Measurements from ENCODE around the gene HVCN1.
A peak's percentile ranks its signal among the peaks of the same experiment; 100 is the strongest.
"Not testable (repeated sequence)": the region's sequence is repeated elsewhere in the genome, so short reads cannot be mapped to it uniquely, and the experiment has no call there.

HVCN1 gene

DNA sequence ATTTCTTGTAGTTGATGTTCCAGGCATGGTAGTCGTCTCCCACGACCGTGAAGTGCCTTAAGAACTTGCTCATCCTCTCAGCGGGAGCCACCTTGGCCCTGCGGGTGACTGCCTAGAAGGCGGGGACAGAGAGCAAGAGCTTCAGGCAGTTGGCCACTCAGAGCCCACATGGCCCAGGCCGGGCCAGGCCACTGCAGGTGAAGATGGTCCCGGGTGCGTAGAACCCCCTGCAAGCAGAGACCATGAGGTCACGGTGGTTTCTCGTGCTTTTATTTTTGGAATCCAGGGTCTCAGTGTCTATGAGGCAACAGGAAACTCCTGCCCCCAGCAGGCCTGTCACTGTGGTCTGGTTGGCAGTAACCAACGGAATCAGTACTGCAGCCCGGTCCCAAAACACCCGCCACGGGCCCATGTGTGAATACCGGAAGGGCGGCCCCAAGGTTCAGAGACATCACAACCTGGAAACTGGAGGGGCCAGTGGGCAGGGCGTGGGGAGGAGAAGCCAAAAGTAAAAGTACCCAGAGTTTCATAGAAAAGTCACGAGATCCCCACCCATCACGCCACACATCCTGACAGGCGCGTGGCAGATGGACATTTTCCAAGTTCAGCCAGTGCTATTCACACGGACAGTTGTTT is 27.5 kb downstream of the HVCN1 start:
- DNase-seq, result peak; percentile 55 to 82 (median 72)

DNA sequence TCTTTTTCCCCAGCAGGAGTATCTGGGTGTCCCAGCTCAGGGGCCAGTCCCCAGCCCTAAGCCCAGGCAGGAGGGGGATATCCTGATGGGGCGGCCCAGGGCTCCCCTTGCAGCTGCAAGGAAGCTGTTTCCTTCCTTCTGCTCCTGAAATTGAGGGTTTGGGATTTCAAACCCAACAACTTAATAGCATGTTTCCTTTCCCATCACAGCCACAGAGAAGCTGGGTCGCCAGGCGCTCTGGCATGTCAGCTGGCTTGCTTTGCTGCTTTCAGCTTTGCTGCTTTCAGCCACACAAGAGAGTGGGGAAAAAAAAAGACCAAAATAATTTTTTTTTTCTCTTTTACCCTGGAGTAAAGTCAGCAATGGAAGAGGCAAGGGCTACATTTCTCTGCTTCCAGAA is 30.0 kb downstream of the HVCN1 start:
- DNase-seq, result no peak

DNA sequence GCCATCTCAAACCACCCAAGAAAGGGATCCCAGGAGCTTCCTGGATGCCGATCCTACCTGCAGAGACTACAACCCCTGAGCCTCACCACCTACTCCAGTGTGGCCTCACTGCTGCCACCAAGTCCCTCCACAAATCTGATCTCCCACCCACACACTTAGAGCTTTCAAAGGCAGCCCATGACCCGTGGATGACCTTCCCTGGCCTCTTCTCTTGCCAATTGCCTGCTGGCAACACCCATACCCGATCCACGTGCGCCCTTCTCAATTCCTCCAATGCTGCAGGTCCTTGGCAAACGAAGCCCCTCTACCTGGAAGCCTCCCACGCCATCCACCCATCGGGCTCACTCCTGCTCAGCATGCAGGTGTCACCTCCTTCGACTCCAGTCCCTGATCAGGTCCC is 30.7 kb downstream of the HVCN1 start:
- DNase-seq, result no peak

DNA sequence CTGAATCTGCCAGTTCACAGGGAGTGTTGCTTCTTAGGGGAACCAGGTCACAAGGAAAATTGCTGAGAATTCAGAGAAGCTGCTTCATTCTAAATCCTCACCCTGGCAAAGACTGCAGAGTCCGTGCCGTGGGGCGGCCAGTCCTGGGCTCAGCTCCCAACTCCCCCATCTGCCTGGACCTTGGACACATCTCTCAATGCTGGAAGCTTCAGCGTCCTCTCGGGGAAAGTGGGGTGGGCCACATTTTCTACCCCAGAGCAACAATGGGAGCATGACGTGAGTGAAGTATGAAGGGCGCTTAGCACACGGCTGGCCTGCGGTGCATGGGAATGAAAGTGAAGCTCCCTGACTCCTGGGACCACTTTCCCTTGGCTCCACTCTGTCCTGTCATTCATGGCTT is 31.2 kb downstream of the HVCN1 start:
- DNase-seq, result no peak

DNA sequence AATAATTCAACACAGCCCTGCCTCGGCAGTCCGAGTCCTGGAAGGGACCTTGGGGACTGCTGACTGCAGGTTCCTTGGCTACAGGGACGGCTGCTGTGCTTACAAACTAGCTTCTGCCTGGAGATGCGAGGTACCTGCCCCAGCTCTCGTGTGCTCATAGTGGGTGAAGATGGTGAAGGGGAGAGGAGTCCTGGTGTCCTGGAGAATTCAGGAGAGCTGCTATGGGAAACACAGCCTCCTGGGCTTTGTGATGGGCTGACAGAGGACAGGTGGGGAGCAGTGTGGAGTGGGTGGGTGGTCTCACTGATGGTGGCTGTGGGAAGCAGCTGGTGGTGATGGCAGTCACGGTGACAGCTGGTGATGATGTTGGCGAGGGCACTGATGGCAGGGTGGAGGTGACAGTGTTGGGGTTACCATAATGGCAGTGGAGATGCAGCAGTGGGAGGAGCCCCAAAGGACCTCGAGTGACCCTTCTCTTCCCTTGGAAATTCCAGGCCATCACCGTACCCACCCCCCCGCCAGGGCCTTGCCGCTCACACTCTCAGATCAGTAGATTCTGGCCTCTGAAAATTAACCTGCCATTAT is 32.8 kb downstream of the HVCN1 start:
- DNase-seq, result no peak

DNA sequence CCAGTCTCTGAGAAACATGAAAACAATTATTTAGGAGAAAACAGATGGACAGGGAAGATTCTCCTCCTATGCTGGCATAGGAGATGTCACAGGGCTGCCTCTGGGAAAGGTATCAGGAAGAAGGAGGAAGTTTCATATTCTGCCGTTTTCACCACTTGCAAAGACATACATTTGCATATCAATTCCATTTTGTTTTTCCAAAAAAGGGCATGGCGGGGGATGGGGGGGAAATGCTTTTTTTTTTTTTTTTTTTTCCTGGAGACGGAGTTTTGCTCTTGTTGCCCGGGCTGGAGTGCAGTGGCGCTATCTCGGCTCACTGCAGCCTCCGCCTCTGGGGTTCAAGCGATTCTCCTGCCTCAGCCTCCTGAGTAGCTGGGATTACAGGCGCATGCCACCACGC is 34.7 kb downstream of the HVCN1 start:
- not testable (repeated sequence) for DNase-seq

DNA sequence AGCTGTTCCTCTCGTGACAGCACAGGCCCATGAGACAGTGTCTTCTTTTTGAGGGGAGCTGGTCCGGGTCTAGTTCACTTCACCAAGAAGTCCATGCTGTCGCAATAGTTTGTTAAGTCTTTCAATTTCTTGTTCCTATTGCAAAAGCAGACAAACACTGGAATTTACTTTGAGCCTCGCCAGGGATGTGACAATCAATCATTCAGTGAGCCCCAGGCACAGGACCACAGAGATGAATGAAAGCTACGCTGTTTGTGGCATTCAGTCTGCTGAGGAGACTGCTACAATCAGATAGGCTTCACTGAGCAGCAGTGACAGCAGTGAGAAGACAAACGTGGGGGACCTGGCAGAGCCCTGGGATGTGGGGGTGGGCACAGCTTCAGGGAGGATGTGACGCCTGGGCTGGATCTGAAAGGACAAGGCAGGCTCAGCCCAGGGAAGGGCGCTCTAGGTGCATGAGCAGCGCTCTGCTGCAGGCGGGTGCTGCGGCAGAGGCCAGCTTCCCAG is 39.5 kb downstream of the HVCN1 start:
- DNase-seq, result peak; percentile 45 to 64 (median 53)

DNA sequence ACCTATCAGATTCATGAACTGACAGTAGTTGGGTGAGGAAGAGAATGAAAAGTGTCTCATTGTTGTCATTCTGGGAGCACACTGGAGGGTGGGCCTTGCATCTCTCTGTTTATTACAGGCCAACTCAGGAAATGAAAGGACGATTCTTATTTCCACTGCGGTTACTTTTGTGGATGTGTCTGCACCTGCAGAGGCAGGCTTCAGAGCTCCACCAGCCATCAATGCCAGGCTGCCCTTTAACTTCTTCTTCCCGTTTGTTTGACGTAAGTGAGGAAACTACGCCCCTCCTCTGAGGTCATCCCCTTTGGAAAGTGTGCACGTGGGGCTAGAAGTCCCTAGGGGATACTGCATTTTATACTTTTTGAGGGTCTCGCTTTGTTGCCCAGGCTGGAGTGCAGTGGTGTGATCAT is 41.3 kb downstream of the HVCN1 start:
- peak; percentile 56 to 63 (median 58) for DNase-seq

DNA sequence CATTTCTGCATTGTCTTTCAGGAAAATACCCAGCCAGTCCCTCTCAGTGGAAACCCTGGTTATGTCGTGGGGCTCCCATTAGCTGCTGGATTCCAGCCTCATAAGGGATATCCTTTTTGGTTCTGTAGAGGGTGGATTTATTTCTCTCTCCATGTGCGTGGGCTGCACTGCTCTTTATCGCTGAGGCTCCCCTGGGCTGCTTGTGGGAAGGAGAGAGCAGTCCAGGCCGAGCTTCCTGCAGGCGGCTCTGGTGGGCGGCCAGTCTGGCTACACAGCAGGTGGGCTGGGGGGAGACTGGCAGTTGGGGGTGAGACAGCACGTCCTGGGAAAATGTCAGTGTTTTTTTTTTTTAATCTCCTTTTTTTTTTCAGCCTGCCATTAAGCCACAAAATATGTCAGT is 47.4 kb downstream of the HVCN1 start:
- peak; percentile 44 to 57 (median 55) for DNase-seq

DNA sequence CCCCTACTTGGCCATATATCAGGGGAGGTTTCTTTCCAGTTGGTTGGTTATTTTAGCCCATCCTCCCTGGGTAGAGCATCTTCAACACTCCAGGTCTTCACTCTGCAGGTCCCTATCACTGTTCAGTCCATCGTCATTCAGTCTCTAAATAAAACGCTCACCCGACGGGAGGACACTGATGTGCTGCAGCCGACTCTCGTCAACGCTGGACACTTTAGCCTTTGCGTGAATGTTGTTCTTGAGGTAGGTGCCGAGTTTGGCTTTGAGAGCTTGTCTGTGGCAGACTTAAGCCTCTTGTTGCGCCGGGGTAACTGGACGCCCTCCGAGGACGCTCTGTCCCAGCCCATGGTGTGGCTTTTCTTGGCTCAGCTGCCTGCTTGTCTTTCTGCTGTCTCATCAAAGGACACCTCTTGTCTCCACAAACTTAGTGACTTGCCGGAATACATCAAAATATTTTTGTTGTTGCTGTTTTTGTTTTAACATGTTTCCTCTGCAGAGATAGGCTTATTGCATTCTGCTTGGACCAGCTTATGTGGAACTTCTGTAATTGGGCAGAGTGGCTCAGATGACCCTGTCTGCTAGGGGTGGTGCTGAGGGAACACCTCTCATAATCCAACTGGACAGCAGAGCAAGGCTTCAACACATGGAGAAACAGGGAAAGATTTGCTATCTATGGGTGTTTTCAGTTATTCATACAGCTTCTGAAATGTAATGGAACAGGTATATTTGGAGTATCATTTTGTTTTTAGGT is 48.5 kb downstream of the HVCN1 start:
- no peak for DNase-seq

DNA sequence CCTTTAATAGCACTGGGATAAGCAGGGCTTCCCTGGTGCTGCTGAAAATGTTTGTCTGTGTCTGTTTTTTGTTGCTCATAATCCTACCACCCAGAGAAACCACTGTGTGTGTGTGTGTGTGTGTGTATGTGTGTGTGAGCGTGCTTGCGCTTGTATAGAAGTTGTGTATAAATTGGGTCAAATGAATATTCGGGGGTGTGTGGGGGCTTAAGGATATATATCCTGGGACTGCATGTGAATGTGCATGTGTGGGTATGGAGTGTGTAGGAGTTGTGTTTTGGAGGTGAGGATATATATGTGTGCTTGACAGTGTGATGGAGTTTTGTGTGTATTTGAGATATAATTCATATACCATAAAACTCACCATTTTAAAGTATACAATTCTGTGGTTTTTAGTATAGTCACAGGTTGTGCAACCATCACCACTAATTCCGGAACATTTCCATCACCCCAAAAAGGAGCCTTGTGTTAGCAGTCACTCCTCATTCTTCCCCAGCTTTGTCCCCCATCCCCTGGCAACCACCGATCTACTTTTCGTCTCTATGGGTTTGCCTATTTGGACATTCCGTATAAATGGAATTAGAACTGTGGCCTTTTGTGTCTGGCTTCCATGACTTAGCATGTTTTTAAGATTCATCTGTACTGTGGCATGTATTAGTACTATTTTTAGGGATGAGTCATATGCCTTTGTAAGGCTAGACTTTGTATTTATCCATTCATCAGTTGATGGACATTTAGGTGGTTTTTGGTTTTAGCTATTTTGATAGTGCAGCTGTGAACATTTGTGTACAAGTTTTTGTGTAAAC is 49.4 kb downstream of the HVCN1 start:
- DNase-seq, result peak; percentile 49 to 80 (median 72)

DNA sequence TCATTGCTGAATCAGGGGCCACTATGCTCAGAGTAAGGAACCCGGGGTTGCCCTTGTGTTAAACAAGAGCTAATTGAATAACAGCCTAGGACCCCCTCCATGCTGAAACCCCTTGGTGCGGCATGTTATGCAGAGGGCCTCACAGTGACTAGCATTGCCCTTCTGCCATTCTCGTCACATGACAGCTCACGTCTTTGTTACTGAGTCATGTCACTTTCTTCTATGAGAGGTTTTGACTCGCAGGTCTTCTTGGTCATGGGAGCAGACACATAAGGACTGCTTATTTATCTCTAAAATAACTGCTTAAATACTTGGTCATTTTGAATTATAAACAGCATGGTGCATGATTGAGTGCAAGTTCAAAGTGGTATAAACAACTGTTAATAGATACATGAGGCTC is 50.1 kb downstream of the HVCN1 start:
- peak; percentile 31 to 56 (median 53) for DNase-seq

DNA sequence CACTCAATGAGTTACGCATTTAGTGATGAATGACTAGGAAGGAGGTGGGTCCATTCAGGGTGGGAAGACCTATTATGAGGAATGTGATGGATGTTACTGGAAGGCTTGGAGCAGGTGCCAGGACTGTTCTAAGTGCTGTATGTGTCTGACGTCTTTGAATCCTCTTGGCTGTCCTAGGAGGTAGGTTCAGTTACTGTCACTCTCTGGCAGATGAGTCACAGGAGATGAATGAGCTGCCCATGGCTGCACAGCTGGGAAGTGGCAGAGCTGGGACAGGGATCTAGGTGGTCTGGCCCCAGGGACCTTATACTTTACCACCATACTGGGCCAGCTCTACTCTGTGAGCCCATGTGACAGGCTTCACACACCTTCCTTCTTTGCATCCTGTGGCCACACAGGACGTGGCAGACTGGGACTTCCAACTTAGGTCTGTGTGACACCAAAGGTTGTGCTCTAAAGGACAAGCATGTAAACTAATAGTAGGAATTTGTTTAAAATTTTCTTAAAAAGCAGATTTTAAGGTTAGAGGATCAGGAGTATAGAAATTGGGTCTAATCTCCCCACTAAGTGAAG is 51.0 kb downstream of the HVCN1 start:
- DNase-seq, result peak; percentile 30 to 46 (median 43)

DNA sequence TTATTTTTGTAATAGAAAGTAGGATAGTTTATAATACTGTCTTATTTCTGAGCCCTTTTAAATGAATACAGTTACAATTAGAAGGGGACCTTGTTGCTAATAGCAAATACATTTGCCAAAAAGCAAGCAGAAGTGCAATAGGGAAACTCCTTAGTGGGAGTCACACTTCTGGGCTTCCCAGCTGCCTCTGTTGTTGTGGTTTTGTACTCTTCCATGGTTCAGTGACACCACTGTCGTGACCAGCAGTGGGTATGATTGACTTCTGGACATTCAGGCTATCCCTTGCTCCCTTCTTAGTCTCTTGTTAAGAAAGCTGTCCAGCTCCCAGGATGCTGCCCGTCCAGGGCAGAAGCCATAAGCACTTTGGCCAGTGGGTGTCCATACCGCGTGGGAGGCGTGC is 52.4 kb downstream of the HVCN1 start:
- DNase-seq, result peak; percentile 83 to 90 (median 89)

DNA sequence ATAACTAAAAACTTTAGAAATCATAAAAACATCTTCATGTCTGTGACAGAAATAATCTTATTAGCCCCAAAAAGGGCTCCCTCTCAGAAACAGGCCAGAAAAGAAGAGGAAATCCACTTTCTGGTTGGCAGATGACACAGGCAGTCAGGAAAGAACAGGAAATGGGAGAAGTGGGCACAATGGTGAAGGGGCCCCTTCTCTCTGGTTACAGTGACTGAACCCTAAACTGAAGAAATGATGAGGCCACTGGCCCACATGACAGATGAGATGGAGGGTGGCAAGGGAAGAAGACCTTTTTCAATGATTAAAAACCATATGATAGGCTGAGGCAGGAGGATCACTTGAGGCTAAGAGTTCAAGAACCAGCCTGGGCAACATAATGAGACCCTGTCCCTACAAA is 53.9 kb downstream of the HVCN1 start:
- DNase-seq, result peak in 2 of 3 donors; percentile 18 to 20

DNA sequence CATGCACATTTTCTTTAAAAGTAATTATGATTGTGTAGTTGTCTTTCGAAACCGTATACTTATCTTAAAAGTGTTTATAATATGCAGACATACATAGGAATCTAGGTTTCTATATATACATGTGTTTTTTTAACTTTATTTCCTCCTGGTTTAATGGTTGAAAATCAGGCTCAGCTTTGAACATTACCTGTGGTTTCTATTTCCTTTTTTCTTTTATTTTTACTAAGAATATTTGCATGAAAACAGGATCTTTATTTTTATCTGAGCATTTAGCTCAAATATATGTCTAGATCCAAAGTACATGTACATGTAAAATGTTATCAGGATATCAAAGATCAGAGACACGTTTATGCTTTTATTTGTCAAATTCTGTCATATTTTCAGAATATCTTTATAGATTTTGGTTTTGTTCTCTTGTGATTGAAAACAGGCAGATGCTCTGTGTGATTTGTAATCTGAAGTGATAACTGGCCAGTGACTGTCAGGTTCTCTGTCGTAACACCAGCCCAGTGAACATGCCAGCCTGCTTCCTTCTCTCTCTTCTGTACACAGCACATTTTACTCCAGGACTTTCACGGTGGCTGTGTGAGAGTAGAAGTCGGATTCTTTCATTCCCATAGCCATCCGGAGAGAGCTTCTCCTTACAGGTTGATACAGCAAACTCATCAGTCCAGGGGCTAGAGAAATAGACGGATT is 61.3 kb downstream of the HVCN1 start:
- DNase-seq, result peak in 2 of 3 donors; percentile 37 to 44

DNA sequence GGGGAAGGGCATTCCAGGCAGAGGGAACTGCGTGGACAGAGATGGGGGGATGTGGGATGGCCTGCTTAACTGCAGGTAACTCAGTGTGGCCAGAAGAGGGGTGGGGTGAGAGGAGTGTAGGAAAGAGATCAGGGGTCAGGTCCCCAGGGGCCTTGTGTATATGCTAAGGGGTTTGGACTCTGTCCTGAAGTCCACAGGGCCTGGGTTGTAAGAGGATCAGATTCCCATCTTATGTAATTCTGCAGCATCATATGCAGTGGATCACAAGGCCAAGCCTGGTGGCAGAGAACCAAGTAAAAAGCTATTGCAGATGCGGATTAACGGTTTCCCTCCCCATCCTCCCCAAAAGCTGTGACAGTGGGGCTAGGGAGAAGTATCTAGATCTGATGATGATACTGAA is 66.3 kb downstream of the HVCN1 start:
- no peak for DNase-seq

DNA sequence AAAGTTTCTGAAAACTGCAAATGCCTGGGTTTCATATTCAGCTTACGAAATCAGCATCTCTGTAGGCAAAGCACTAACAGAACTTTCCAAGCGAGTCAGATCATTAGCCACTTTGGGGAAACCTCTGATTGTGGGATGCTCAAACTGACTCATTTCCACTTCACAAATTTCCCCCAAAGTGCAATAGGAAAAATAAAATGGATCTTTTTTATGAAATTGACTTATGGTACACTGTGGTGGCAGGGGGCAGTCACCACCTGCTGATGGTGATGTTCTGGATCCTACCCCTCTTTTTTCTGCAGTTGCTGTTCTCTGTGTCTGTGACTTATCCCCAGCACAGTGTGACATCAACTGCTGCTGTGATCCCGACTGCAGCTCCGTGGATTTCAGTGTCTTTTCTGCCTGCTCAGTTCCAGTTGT is 69.4 kb downstream of the HVCN1 start:
- peak; percentile 77 to 94 (median 85) for DNase-seq

DNA sequence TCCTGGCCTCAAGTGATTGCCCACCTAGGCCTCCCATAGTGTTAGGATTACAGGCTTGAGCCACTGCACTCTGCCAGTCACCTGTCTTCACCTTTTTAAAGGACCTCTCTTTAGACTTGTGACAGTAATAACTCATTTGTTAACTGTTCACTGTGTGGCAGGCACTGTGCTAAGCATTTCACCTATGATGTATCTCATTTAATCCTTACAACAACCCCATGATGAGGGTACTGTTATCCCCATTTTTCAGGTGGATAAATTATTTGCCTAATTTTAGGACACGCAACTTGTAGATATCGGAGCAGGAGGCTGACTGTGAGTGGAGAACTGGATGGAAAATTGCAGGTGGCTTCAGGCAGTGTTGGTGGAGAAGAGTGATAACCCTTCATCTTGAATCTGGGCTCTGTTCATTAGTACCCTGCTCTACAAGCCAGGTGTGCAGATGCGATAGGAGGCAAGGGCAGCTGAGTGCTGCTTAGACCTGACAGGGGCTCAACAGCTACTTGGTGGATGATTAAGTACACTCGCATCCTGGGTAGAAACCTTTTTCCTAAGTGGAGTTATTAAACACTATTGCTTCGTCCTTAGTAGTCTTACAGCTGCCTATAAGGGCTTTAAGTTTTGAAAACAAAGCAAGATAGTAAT is 72.3 kb downstream of the HVCN1 start:
- DNase-seq, result no peak

DNA sequence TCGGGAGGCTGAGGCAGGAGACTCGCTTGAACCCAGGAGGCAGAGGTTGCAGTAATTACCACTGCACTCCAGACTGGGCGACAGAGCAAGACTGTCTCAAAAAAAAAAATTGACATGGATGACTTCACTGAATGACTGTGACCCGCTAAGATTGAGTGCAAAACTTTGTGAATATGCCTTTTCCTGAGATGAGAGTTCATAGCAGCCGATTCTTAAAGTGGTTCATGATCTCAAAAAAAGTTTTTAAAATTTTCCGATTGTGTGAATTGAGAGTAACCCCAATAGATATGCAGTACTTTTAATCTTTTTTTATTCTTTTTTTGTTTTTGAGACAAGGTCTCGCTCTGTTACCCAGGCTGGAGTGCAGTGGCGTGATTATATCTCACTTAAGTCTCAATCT is 73.7 kb downstream of the HVCN1 start:
- DNase-seq, result no peak
